T-cell (primary cell): ENCODE data around the gene SCGB1C2. TPM values are rescaled to one million over a fixed set of nuclear protein-coding genes. Genes with fewer than 3 reads are reported as not detected.

Experiments
- ATAC-seq, 4 experiments: fragments of 200-7000 bp in 3 of 4; fragments of 150-1000 bp in 1 of 4; cut with Tn5 transposase; replicated peaks in 1 of 4; 1 replicate in 3 of 4; 2 replicates in 1 of 4; pipeline ENCODE4 v1.10.0; 2021; ENCODE audit warnings: moderate library complexity in 3 of 4, mild to moderate bottlenecking in 2 of 4, moderate number of reproducible peaks in 1 of 4
- CTCF ChIA-PET, 2 donors: fragments of 300-600 bp; sonication (Branson Sonifier 250); formaldehyde crosslinking; loops; one replicate each; lab custom pipeline; 2022; ENCODE audit warnings: antibody characterized with exemption in 2 of 2; lab: Charles Lee
- POLR2A ChIA-PET, 2 donors: fragments of 300-600 bp; sonication (Branson Sonifier 250); formaldehyde crosslinking; loops; one replicate each; lab custom pipeline; 2022; ENCODE audit warnings: antibody characterized with exemption in 2 of 2; lab: Charles Lee
- DNase-seq, 35 experiments: peaks; one replicate each; pipeline versions ENCODE4 v3.0.0 to v3.0.0-alpha.2; 2013 to 2023
- H3K27ac ChIP-seq: one replicate; pipeline ENCODE4 v1.5.1; 2013; ENCODE audit warnings: low read length
- H3K27me3 ChIP-seq, 2 experiments: replicated peaks in 1 of 2; 1 replicate in 1 of 2; 2 replicates in 1 of 2; pipeline versions ENCODE4 v1.6.1 to v1.7.0; 2013; ENCODE audit warnings: low read length in 1 of 2, mixed read lengths in 1 of 2; ENCODE audit not compliant: control insufficient read depth in 2 of 2, insufficient read depth in 2 of 2; ENCODE audit errors: extremely low read depth in 1 of 2
- H3K36me3 ChIP-seq, 2 donors: 1 replicate in 1 of 2; 2 replicates in 1 of 2; pipeline versions ENCODE4 v1.6.1 to v1.7.0; 2013; ENCODE audit warnings: low read length in 1 of 2; ENCODE audit not compliant: control insufficient read depth in 2 of 2, insufficient read depth in 1 of 2; ENCODE audit errors: extremely low read depth in 1 of 2
- H3K4me1 ChIP-seq, 2 experiments: 1 replicate in 1 of 2; 2 replicates in 1 of 2; pipeline versions ENCODE4 v1.6.1 to v1.7.0; 2013; ENCODE audit warnings: low read length in 2 of 2, mixed read lengths in 1 of 2; ENCODE audit not compliant: insufficient read depth in 2 of 2, control insufficient read depth in 1 of 2; ENCODE audit errors: extremely low read depth in 1 of 2
- H3K4me3 ChIP-seq, 2 donors: 1 replicate in 1 of 2; 2 replicates in 1 of 2; pipeline versions ENCODE4 v1.5.1 to v1.7.0; 2013; ENCODE audit warnings: mild to moderate bottlenecking in 2 of 2, low read length in 1 of 2, moderate library complexity in 1 of 2; ENCODE audit not compliant: control insufficient read depth in 1 of 2; ENCODE audit errors: extremely low read depth in 1 of 2
- H3K9me3 ChIP-seq: 2 replicates; pipeline ENCODE4 v1.7.0; 2013
- H3K27ac Mint-ChIP-seq, 2 donors: one replicate each; pipeline ENCODE4 v1.8.0; 2020 to 2021; ENCODE audit warnings: mild to moderate bottlenecking in 2 of 2, mixed read lengths in 2 of 2
- H3K27me3 Mint-ChIP-seq, 2 donors: one replicate each; pipeline ENCODE4 v1.8.0; 2021 to 2022; ENCODE audit warnings: mixed read lengths in 2 of 2
- H3K36me3 Mint-ChIP-seq: one replicate; pipeline ENCODE4 v1.8.0; 2021; ENCODE audit warnings: mixed read lengths
- H3K4me1 Mint-ChIP-seq, 3 donors: one replicate each; pipeline ENCODE4 v1.8.0; 2020 to 2022; ENCODE audit warnings: mixed read lengths in 3 of 3, mild to moderate bottlenecking in 1 of 3
- H3K4me3 Mint-ChIP-seq, 3 donors: one replicate each; pipeline ENCODE4 v1.8.0; 2020 to 2022; ENCODE audit warnings: mild to moderate bottlenecking in 3 of 3, mixed read lengths in 3 of 3, moderate library complexity in 3 of 3
- H3K9me3 Mint-ChIP-seq, 3 donors: one replicate each; pipeline ENCODE4 v1.8.0; 2020 to 2022; ENCODE audit warnings: mixed read lengths in 3 of 3
- WGBS: methylation state at CpG from one replicate; pipeline ENCODE4 v1.1.5; 2013; ENCODE audit warnings: missing lambda C conversion rate; ENCODE audit not compliant: insufficient coverage; 5-methylcytosine and 5-hydroxymethylcytosine counted together
- total RNA-seq, 35 experiments: library from RNA in 6 of 35; stranded (reverse) in 6 of 35; fragments of 120-200 nt in 1 of 35; gene quantifications; one replicate each; pipeline versions ENCODE4 v1.2.1 to v1.2.4 and lab custom pipeline; 2013 to 2026

Gene SCGB1C2
- total RNA-seq, 5 donors from 2014 or later (not counting 1 experiment from before 2014, with no cell fraction given): not detected

GRCh38 chr17:160336-160735 is 23.0 kb downstream of the SCGB1C2 start:
- H3K4me1 ChIP-seq: no peaks in the 10 kb centered on the region
- Mint-ChIP-seq H3K4me1 (no peaks in the 10 kb centered on the region), H3K27me3 (peaks cover 2 to 5% of the 10 kb centered on the region in 2 donors), H3K9me3 (no peaks in the 10 kb centered on the region), H3K36me3 (no peaks in the 10 kb centered on the region), H3K27ac (no peak overlapping the region), H3K4me3 (no peak overlapping the region)
- 87% methylated on average over 13 of the region's 13 CpGs for WGBS
- CTCF ChIA-PET: no interaction called here
- H3K9me3 ChIP-seq: no peaks in the 10 kb centered on the region
- peaks cover 0 to 50% of the 10 kb centered on the region in 2 experiments for H3K27me3 ChIP-seq
- POLR2A ChIA-PET: no interaction called here
- DNase-seq (no peak), ATAC-seq (no peak)
- H3K4me3 ChIP-seq: no peak overlapping the region
- H3K36me3 ChIP-seq: no peaks in the 10 kb centered on the region
- H3K27ac ChIP-seq: no peak overlapping the region

- 86% methylated on average over 8 of the region's 10 CpGs for WGBS
- POLR2A ChIA-PET: no interaction called here
- no peak overlapping the region for H3K27ac Mint-ChIP-seq
These were observed 24.1 kb downstream of the SCGB1C2 start for GRCh38 chr17:161481-161880.

GRCh38 chr17:162689-163088 is 25.3 kb downstream of the SCGB1C2 start:
- DNase-seq (no peak), ATAC-seq (no peak)
- Histone ChIP-seq H3K36me3 (no peaks in the 10 kb centered on the region), H3K27ac (no peak overlapping the region), H3K4me1 (no peaks in the 10 kb centered on the region), H3K4me3 (no peak overlapping the region), H3K9me3 (no peaks in the 10 kb centered on the region), H3K27me3 (peaks cover 0 to 38% of the 10 kb centered on the region in 2 experiments)
- CTCF ChIA-PET: no interaction called here
- Mint-ChIP-seq H3K4me3 (no peak overlapping the region), H3K4me1 (no peaks in the 10 kb centered on the region), H3K27ac (no peak overlapping the region), H3K36me3 (no peaks in the 10 kb centered on the region), H3K9me3 (no peaks in the 10 kb centered on the region), H3K27me3 (peaks cover 0 to 5% of the 10 kb centered on the region in 2 donors)
- WGBS: 85% methylated on average over 11 of the region's 11 CpGs
- POLR2A ChIA-PET: no interaction called here

More at GRCh38 chr17:161481-161880, 24.1 kb downstream of the SCGB1C2 start:
- Mint-ChIP-seq H3K9me3 (no peaks in the 10 kb centered on the region), H3K4me1 (no peaks in the 10 kb centered on the region), H3K4me3 (no peak overlapping the region), H3K36me3 (no peaks in the 10 kb centered on the region), H3K27me3 (peaks cover under 1 to 5% of the 10 kb centered on the region in 2 donors)
- Histone ChIP-seq H3K4me1 (no peaks in the 10 kb centered on the region), H3K36me3 (no peaks in the 10 kb centered on the region), H3K4me3 (no peak overlapping the region), H3K27ac (no peak overlapping the region), H3K9me3 (no peaks in the 10 kb centered on the region), H3K27me3 (peaks cover 0 to 44% of the 10 kb centered on the region in 2 experiments)
- DNase-seq: no peak
- CTCF ChIA-PET: interaction anchor here in 1 of 2 donors (0.9 kb wide), 1 partner anchor 13 kb away, joined by 3 read pairs; no protein-coding TSS in a partner anchor
- ATAC-seq: no peak

GRCh38 chr17:163514-164098 is 26.2 kb downstream of the SCGB1C2 start:
- Histone ChIP-seq H3K4me1 (no peaks in the 10 kb centered on the region), H3K27me3 (peaks cover 0 to 34% of the 10 kb centered on the region in 2 experiments), H3K4me3 (no peak overlapping the region), H3K9me3 (no peaks in the 10 kb centered on the region), H3K36me3 (no peaks in the 10 kb centered on the region), H3K27ac (no peak overlapping the region)
- whole genome bisulfite sequencing: 71% methylated on average over 11 of the region's 11 CpGs
- Mint-ChIP-seq H3K9me3 (no peaks in the 10 kb centered on the region), H3K4me1 (no peaks in the 10 kb centered on the region), H3K4me3 (no peak overlapping the region), H3K27ac (no peak overlapping the region), H3K27me3 (peaks cover 0 to 5% of the 10 kb centered on the region in 2 donors), H3K36me3 (no peaks in the 10 kb centered on the region)
- ChIA-PET POLR2A (no interaction called here), CTCF (no interaction called here)
- ATAC-seq (no peak), DNase-seq (no peak)

- no peaks in the 10 kb centered on the region for H3K9me3 ChIP-seq
- H3K27me3 Mint-ChIP-seq: peaks cover 0 to 5% of the 10 kb centered on the region in 2 donors
- H3K27me3 ChIP-seq: peaks cover 0 to 34% of the 10 kb centered on the region in 2 experiments
- no peaks in the 10 kb centered on the region for H3K36me3 ChIP-seq
- H3K27ac Mint-ChIP-seq: no peak overlapping the region
- no peaks in the 10 kb centered on the region for H3K36me3 Mint-ChIP-seq
- ATAC-seq (peak; percentile 23 to 59 (median 47)), DNase-seq (peak in 18 of 35 experiments; percentile 11 to 60 (median 18))
- CTCF ChIA-PET: interaction anchor here in 1 of 2 donors (1.0 kb wide), 1 partner anchor 536 kb away, joined by 3 read pairs; no protein-coding TSS in a partner anchor
- POLR2A ChIA-PET: no interaction called here
- H3K4me1 Mint-ChIP-seq: no peaks in the 10 kb centered on the region
- no peaks in the 10 kb centered on the region for H3K9me3 Mint-ChIP-seq
- H3K4me1 ChIP-seq: no peaks in the 10 kb centered on the region
- H3K27ac ChIP-seq: no peak overlapping the region
- no peak overlapping the region for H3K4me3 ChIP-seq
- H3K4me3 Mint-ChIP-seq: no peak overlapping the region
- 72% methylated on average over 11 of the region's 16 CpGs for WGBS
These were observed 27.2 kb downstream of the SCGB1C2 start for GRCh38 chr17:164303-165235.

- no peaks in the 10 kb centered on the region for H3K9me3 Mint-ChIP-seq
- no peaks in the 10 kb centered on the region for H3K4me1 ChIP-seq
- H3K4me3 ChIP-seq: no peak overlapping the region
- ChIA-PET CTCF (interaction anchor here in 1 of 2 donors (1.0 kb wide), 1 partner anchor 534 kb away, joined by 3 read pairs; no protein-coding TSS in a partner anchor), POLR2A (no interaction called here)
- DNase-seq: no peak
- no peak overlapping the region for H3K4me3 Mint-ChIP-seq
- no peaks in the 10 kb centered on the region for H3K4me1 Mint-ChIP-seq
- H3K36me3 ChIP-seq: no peaks in the 10 kb centered on the region
- H3K27ac ChIP-seq: no peak overlapping the region
- no peak for ATAC-seq
- WGBS: 89% methylated on average over 14 of the region's 14 CpGs
- no peaks in the 10 kb centered on the region for H3K36me3 Mint-ChIP-seq
- H3K27me3 ChIP-seq: peaks cover 0 to 32% of the 10 kb centered on the region in 2 experiments
- H3K9me3 ChIP-seq: no peaks in the 10 kb centered on the region
- no peak overlapping the region for H3K27ac Mint-ChIP-seq
- H3K27me3 Mint-ChIP-seq: peaks cover 2 to 5% of the 10 kb centered on the region in 2 donors
These were observed 28.6 kb downstream of the SCGB1C2 start for GRCh38 chr17:165939-166338.
